Thyroid gland (tissue), 4 donors: Measurements from ENCODE around the gene POLR1B. TPM values are rescaled to one million over a fixed set of nuclear protein-coding genes. Genes with fewer than 3 reads are reported as not detected.
"Not testable (repeated sequence)": the region's sequence is repeated elsewhere in the genome, so short reads cannot be mapped to it uniquely, and the experiment has no call there.

Experiments
- DNase-seq, 2 donors: peaks; one replicate each; pipeline ENCODE4 v3.0.0-alpha.2; 2019
- H3K27ac ChIP-seq, 3 donors: fragments of 200-600 bp; sonication (generic); 1 replicate in 2 of 3; 2 replicates in 1 of 3; pipeline ENCODE4 v1.5.1; 2016 to 2019; ENCODE audit warnings: mild to moderate bottlenecking in 1 of 3, moderate library complexity in 1 of 3
- H3K27me3 ChIP-seq: fragments of 200-600 bp; sonication (generic); one replicate; pipeline ENCODE4 v1.5.1; 2019
- H3K36me3 ChIP-seq, 2 donors: fragments of 200-600 bp; sonication (generic); one replicate each; pipeline ENCODE4 v1.5.1; 2016 to 2019
- H3K4me1 ChIP-seq, 2 donors: fragments of 200-600 bp; sonication (generic); one replicate each; pipeline ENCODE4 v1.5.1; 2017 to 2019
- H3K4me3 ChIP-seq, 3 donors: fragments of 200-600 bp; sonication (generic); replicated peaks in 1 of 3; 1 replicate in 2 of 3; 2 replicates in 1 of 3; pipeline ENCODE4 v1.5.1; 2016; ENCODE audit warnings: mild to moderate bottlenecking in 1 of 3
- H3K9me3 ChIP-seq: fragments of 200-600 bp; sonication (generic); one replicate; pipeline ENCODE4 v1.5.1; 2017
- POLR2A ChIP-seq, 2 donors: fragments of 450-650 bp; IDR thresholded peaks; one replicate each; pipeline ENCODE4 v1.6.1; 2017; ENCODE audit warnings: antibody characterized with exemption in 2 of 2, mild to moderate bottlenecking in 2 of 2, moderate library complexity in 1 of 2
- WGBS, 2 donors: methylation state at CpG; one replicate each; pipeline ENCODE4 v1.1.5; 2017; 5-methylcytosine and 5-hydroxymethylcytosine counted together
- intact Hi-C: fragments of 100-400 bp; cut with DNase I; formaldehyde crosslinking; loops from one replicate; pipeline ENCODE4 v1.15.1; 2023
- total RNA-seq, 4 donors: library from RNA; depleted of rRNA; stranded (reverse); fragments of >200 nt; gene quantifications; one replicate each; pipeline ENCODE4 v1.2.3, GENCODE V29; 2016
- TF ChIP-seq, protein P1 (sequence below), 6 experiments: fragments of 200-600 bp in 3 of 6; fragments of 450-650 bp in 3 of 6; sonication (generic) in 3 of 6; IDR thresholded peaks; one replicate each; pipeline ENCODE4 v1.5.1; 2016 to 2019; ENCODE audit warnings: antibody characterized with exemption in 6 of 6, mild to moderate bottlenecking in 2 of 6, inconsistent platforms in 1 of 6, moderate library complexity in 1 of 6

POLR1B gene, protein sequence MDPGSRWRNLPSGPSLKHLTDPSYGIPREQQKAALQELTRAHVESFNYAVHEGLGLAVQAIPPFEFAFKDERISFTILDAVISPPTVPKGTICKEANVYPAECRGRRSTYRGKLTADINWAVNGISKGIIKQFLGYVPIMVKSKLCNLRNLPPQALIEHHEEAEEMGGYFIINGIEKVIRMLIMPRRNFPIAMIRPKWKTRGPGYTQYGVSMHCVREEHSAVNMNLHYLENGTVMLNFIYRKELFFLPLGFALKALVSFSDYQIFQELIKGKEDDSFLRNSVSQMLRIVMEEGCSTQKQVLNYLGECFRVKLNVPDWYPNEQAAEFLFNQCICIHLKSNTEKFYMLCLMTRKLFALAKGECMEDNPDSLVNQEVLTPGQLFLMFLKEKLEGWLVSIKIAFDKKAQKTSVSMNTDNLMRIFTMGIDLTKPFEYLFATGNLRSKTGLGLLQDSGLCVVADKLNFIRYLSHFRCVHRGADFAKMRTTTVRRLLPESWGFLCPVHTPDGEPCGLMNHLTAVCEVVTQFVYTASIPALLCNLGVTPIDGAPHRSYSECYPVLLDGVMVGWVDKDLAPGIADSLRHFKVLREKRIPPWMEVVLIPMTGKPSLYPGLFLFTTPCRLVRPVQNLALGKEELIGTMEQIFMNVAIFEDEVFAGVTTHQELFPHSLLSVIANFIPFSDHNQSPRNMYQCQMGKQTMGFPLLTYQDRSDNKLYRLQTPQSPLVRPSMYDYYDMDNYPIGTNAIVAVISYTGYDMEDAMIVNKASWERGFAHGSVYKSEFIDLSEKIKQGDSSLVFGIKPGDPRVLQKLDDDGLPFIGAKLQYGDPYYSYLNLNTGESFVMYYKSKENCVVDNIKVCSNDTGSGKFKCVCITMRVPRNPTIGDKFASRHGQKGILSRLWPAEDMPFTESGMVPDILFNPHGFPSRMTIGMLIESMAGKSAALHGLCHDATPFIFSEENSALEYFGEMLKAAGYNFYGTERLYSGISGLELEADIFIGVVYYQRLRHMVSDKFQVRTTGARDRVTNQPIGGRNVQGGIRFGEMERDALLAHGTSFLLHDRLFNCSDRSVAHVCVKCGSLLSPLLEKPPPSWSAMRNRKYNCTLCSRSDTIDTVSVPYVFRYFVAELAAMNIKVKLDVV
- total RNA-seq: 10 to 100 TPM; 18.5 to 27.4 (median 23.2) TPM

DNA sequence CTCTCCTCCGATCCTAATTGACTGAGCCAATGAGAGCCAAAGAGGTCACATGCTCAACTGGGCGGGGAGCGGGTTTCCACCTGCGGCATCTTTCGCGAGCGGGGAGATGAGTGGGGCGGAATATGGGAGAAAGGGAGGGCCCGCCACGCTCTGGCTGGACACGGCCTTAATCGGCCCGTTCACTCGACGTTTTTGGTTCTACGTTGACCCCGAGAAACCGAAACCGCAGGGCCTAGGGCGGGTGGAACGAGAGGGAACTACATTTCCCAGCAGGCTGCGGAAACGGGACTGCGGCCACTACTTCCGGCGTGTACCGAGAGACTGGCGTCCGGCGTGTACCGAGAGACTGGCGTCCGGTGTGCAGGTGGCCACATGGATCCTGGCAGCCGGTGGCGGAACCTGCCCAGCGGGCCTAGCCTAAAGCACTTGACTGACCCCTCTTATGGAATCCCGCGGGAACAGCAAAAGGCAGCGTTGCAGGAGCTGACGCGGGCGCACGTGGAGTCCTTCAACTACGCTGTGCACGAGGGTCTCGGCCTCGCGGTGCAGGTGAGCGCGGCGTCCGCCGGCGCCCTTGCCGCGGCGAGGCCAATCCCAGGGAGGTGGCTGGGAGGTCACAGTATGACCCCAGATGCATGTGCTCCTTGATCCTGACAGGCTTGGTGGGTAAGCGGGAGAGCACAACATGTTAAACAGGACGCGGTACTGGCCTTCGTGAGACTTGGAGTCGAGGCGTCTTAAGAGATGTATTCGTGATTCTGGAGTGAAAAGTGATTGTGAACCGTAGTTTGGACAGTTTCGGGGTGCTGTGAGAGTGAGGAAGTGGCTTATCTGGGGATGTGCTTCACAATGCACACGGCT lies at the start of gene POLR1B:
POLR1B (plus strand) TSS at position 343 of the 861 bp plus-strand sequence; CDS start at position 373, 30 bp downstream.
- H3K9me3 ChIP-seq: no peaks in the 10 kb centered on the region
- DNase-seq: peak; percentile 88 to 90
- peak in 1 of 2 donors; percentile 45 for TF ChIP-seq POLR2A (IDR thresholded peaks at IDR 0.05)
- TF ChIP-seq, protein P1, sequence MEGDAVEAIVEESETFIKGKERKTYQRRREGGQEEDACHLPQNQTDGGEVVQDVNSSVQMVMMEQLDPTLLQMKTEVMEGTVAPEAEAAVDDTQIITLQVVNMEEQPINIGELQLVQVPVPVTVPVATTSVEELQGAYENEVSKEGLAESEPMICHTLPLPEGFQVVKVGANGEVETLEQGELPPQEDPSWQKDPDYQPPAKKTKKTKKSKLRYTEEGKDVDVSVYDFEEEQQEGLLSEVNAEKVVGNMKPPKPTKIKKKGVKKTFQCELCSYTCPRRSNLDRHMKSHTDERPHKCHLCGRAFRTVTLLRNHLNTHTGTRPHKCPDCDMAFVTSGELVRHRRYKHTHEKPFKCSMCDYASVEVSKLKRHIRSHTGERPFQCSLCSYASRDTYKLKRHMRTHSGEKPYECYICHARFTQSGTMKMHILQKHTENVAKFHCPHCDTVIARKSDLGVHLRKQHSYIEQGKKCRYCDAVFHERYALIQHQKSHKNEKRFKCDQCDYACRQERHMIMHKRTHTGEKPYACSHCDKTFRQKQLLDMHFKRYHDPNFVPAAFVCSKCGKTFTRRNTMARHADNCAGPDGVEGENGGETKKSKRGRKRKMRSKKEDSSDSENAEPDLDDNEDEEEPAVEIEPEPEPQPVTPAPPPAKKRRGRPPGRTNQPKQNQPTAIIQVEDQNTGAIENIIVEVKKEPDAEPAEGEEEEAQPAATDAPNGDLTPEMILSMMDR (IDR thresholded peaks at IDR 0.05): no peak
- WGBS, 2 donors: 0 to 1% methylated on average over 46 to 57 of the region's 67 CpGs
- H3K36me3 ChIP-seq: no peaks in the 10 kb centered on the region
- H3K4me3 ChIP-seq: peak within 1 kb of the TSS; percentile 71 to 92 (median 71)
- H3K4me1 ChIP-seq: peaks cover 15 to 17% of the 10 kb centered on the region in 2 donors
- H3K27me3 ChIP-seq: no peaks in the 10 kb centered on the region
- intact Hi-C loops: no loop called here
- H3K27ac ChIP-seq: peak within 1 kb of the TSS; percentile 63 to 92 (median 92)

DNA sequence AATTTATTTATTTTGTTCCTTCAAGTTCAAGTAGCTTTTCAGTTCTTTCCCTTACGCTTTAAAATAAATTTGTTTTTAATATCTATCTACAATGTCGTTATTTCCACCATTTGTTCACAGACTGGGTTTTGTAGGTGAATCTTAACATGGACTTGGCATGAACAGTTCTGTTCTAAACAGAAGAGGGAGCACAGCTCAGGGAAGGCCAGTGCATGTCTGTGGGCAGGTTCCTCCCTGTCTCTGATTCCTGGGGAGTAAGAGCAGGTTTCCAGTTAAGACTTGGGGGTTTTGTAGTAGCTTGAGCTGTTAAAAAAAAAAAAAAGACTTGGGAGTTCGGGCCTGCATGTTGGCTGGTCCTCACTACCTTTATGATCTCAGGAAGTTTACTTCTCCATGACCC lies 49.2 kb upstream of the POLR1B start:
- Histone ChIP-seq H3K27me3 (no peaks in the 10 kb centered on the region), H3K9me3 (no peaks in the 10 kb centered on the region), H3K36me3 (no peaks in the 10 kb centered on the region), H3K4me1 (no peaks in the 10 kb centered on the region), H3K4me3 (no peak overlapping the region), H3K27ac (no peak overlapping the region)
- no peak for TF ChIP-seq POLR2A (IDR thresholded peaks at IDR 0.05)
- TF ChIP-seq, protein P1 (IDR thresholded peaks at IDR 0.05): no peak
- 88 to 92% methylated on average over 3 of the region's 3 CpGs for WGBS, 2 donors
- no peak for DNase-seq
- intact Hi-C loops: no loop called here

DNA sequence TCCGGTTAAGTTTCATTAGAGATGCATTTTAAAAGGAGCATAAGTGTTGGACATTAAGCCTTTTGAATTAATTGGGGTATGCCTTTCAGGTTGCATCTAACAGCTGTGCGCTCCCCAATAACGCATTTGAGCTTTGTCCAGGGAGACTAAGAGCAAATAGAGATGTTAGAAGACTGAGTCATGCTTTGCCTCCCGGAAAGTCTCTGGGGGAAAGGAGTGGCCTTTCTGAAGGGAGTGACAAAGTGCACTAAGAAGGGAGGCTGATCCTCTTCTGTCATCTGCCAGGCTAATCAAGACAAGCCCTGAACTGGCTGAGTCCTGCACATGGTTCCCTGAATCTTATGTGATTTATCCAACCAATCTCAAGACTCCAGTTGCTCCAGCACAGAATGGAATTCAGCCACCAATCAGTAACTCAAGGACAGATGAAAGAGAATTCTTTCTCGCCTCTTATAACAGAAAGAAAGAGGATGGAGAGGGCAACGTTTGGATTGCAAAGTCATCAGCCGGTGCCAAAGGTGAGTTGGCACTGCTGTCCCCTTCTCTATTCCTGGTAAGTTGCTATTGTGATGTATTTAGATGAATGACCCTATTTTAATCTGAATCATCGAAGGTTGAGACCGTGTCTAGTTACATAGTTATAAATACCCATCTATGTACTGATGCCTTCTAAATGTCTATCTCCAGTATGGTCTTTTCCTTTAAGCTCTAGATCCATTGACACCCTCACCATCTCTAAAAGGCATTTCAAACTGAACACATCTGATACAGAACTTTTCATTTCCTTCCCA lies 48.2 kb upstream of the POLR1B start:
- 81 to 88% methylated on average over 9 of the region's 9 CpGs for WGBS, 2 donors
- Histone ChIP-seq H3K4me1 (no peaks in the 10 kb centered on the region), H3K27ac (no peak overlapping the region), H3K4me3 (no peak overlapping the region), H3K27me3 (no peaks in the 10 kb centered on the region), H3K36me3 (no peaks in the 10 kb centered on the region), H3K9me3 (no peaks in the 10 kb centered on the region)
- DNase-seq: no peak
- intact Hi-C loops: no loop called here
- TF ChIP-seq, protein P1 (IDR thresholded peaks at IDR 0.05): no peak
- TF ChIP-seq POLR2A (IDR thresholded peaks at IDR 0.05): no peak

DNA sequence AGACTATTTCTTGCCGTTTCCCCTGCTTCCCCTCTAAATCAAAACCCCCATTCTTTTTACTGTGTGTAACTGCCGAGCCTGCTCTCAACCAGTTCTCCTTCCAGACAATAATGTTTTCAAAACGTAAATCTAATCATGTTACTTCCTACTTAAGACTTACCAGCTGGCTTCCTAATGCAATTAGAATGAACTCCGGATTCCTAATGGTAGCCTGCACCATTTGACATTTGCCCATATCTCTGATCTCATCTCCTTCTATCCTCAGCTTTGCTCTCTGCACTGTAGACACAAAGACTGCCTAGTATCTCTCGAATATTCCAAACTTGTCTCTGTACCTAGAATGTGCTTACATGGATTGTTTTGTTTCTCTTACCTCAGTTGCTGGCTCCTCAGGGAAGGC lies 47.4 kb upstream of the POLR1B start:
- Histone ChIP-seq H3K27me3 (no peaks in the 10 kb centered on the region), H3K27ac (no peak overlapping the region), H3K9me3 (no peaks in the 10 kb centered on the region), H3K4me3 (no peak overlapping the region), H3K36me3 (no peaks in the 10 kb centered on the region), H3K4me1 (no peaks in the 10 kb centered on the region)
- 93% methylated on average over 5 of the region's 5 CpGs for WGBS, 2 donors
- no peak for TF ChIP-seq POLR2A (IDR thresholded peaks at IDR 0.05)
- TF ChIP-seq, protein P1 (IDR thresholded peaks at IDR 0.05): no peak
- intact Hi-C loops: no loop called here
- DNase-seq: no peak

DNA sequence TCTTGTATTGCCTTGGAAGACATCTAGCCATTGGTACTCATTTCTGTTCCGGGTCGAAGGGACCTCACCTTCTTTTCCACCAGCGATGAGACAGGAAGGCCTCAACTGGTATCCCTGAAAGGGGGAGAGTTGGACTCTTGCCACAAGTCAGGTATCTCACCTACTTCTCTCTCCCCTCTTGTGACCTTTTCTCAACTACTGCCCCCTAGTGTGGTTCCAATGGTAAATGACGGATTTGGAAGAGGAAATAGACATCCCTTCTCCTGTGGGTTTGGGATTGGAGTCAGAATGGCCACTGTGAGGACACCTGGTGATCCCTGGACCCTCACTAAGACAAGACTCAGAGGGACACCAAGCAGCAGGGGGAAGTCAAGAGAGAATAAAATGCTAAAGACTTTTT lies 46.4 kb upstream of the POLR1B start:
- H3K27me3 ChIP-seq, H3K9me3 ChIP-seq, H3K4me1 ChIP-seq, H3K27ac ChIP-seq, DNase-seq, intact Hi-C loops, H3K4me3 ChIP-seq, H3K36me3 ChIP-seq: not testable (repeated sequence)
- WGBS, 2 donors: 90 to 93% methylated on average over 4 of the region's 4 CpGs
